HepG2 (cell line): ENCODE measurements around the gene HCFC1R1. TPM values are rescaled to one million over a fixed set of nuclear protein-coding genes. Genes with fewer than 3 reads are reported as not detected.

ENCODE experiments used
- CREM ChIP-seq, 2 experiments: sonication (generic) in 1 of 2; formaldehyde crosslinking in 1 of 2; IDR thresholded peaks; 2 replicates each; pipeline versions ENCODE4 v1.4.0 to v1.6.1; 2016 to 2020; ENCODE audit warnings: antibody characterized with exemption in 1 of 2, mild to moderate bottlenecking in 1 of 2, missing genetic modification reagents in 1 of 2
- MTF2 ChIP-seq: sonication (generic); formaldehyde crosslinking; IDR thresholded peaks from 2 replicates; pipeline ENCODE4 v1.5.0; 2020; ENCODE audit warnings: missing genetic modification reagents, borderline replicate concordance
- NFE2L1 ChIP-seq: sonication (generic); formaldehyde crosslinking; IDR thresholded peaks from 2 replicates; pipeline ENCODE4 v1.4.0; 2020; ENCODE audit warnings: missing genetic modification reagents, mild to moderate bottlenecking, borderline replicate concordance
- PHF21A ChIP-seq: sonication (generic); formaldehyde crosslinking; IDR thresholded peaks from 2 replicates; pipeline ENCODE4 v1.5.0; 2020; ENCODE audit warnings: mild to moderate bottlenecking, missing genetic modification reagents
- SNAPC4 ChIP-seq: sonication (generic); formaldehyde crosslinking; IDR thresholded peaks from 2 replicates; pipeline ENCODE4 v1.4.0; 2020; ENCODE audit warnings: mild to moderate bottlenecking, missing genetic modification reagents
- TEAD2 ChIP-seq: sonication (generic); formaldehyde crosslinking; IDR thresholded peaks from 2 replicates; pipeline ENCODE4 v1.9.0; 2021; ENCODE audit warnings: missing genetic modification reagents
- ZFP36 ChIP-seq: fragments of 150-350 bp; IDR thresholded peaks from 2 replicates; pipeline ENCODE4 v1.6.1; 2018; ENCODE audit warnings: borderline replicate concordance, low read length, low read depth; ENCODE audit not compliant: partially characterized antibody
- ZMYM4 ChIP-seq: sonication (generic); formaldehyde crosslinking; IDR thresholded peaks from 2 replicates; pipeline ENCODE4 v1.8.1; 2023; ENCODE audit warnings: mild to moderate bottlenecking, missing genetic modification reagents
- ZNF282 ChIP-seq: fragments of 450-650 bp; IDR thresholded peaks from 2 replicates; pipeline ENCODE4 v1.6.1; 2018; ENCODE audit not compliant: partially characterized antibody
- ZNF326 ChIP-seq: sonication (generic); formaldehyde crosslinking; IDR thresholded peaks from 2 replicates; pipeline ENCODE4 v1.4.0; 2020; ENCODE audit warnings: missing genetic modification reagents, borderline replicate concordance
- ZNF34 ChIP-seq: sonication (generic); formaldehyde crosslinking; IDR thresholded peaks from 2 replicates; pipeline ENCODE4 v1.4.0; 2020; ENCODE audit warnings: mild to moderate bottlenecking, missing genetic modification reagents, borderline replicate concordance
- ZNF343 ChIP-seq: sonication (generic); formaldehyde crosslinking; IDR thresholded peaks from 2 replicates; pipeline ENCODE4 v1.4.0; 2020; ENCODE audit warnings: mild to moderate bottlenecking, missing genetic modification reagents
- ZNF589 ChIP-seq: sonication (generic); formaldehyde crosslinking; conservative IDR thresholded peaks from 2 replicates; pipeline ENCODE4 v1.8.0; 2022; ENCODE audit warnings: mild to moderate bottlenecking, moderate library complexity, missing genetic modification reagents
- ZNF740 ChIP-seq: sonication (generic); formaldehyde crosslinking; IDR thresholded peaks from 2 replicates; pipeline ENCODE4 v1.4.0; 2020; ENCODE audit warnings: missing genetic modification reagents
- ZNF776 ChIP-seq: sonication (generic); formaldehyde crosslinking; IDR thresholded peaks from 2 replicates; pipeline ENCODE4 v1.4.0; 2020; ENCODE audit warnings: mild to moderate bottlenecking, missing genetic modification reagents
- ZSCAN25 ChIP-seq: sonication (generic); formaldehyde crosslinking; IDR thresholded peaks from 2 replicates; pipeline ENCODE4 v1.8.0; 2022; ENCODE audit warnings: mild to moderate bottlenecking, missing genetic modification reagents
- ZSCAN29 ChIP-seq: sonication (generic); formaldehyde crosslinking; conservative IDR thresholded peaks from 2 replicates; pipeline ENCODE4 v1.4.0; 2020; ENCODE audit warnings: mild to moderate bottlenecking, missing genetic modification reagents
- polyA plus RNA-seq, 8 experiments: library from polyadenylated mRNA; depleted of rRNA in 3 of 8; stranded (reverse) in 7 of 8; unstranded in 1 of 8; fragments of >200 nt; fragmentation: Illumina TruSeq in 4 of 8; extraction: Trizol in 4 of 8; gene quantifications; 2 replicates each; pipeline versions ENCODE4 v1.2.1 to v1.2.3, GENCODE V29; 2011 to 2016; ENCODE audit warnings: low read depth in 4 of 8, missing spikeins in 1 of 8, mixed read lengths in 1 of 8; ENCODE audit not compliant: insufficient read depth in 1 of 8
- total RNA-seq, 5 experiments: library from RNA; depleted of rRNA; stranded (reverse); fragments of >200 nt; fragmentation: Illumina TruSeq; extraction: Trizol; gene quantifications; 2 replicates each; pipeline ENCODE4 v1.2.3, GENCODE V29; 2016; ENCODE audit warnings: low read depth in 1 of 5
- TF ChIP-seq, protein P1 (sequence below): sonication (generic); formaldehyde crosslinking; IDR thresholded peaks from 2 replicates; pipeline ENCODE4 v1.8.0; 2022; ENCODE audit warnings: mild to moderate bottlenecking, missing genetic modification reagents; ENCODE audit not compliant: insufficient replicate concordance
- TF ChIP-seq, protein P2 (sequence below): sonication (generic); formaldehyde crosslinking; IDR thresholded peaks from 2 replicates; pipeline ENCODE4 v1.4.0; 2020; ENCODE audit warnings: low read depth, missing genetic modification reagents

Gene HCFC1R1
- total and polyA plus RNA-seq, 2 of the 13 experiments (the other 11 are each of a cell fraction or from before 2014, with no cell fraction given) = 13.8 to 16.1 TPM

GRCh38 chr16:3065069-3065741 lies 41.5 kb upstream of the HCFC1R1 start, which contains the start of gene IL32 (continued):
- TF ChIP-seq, protein P1, sequence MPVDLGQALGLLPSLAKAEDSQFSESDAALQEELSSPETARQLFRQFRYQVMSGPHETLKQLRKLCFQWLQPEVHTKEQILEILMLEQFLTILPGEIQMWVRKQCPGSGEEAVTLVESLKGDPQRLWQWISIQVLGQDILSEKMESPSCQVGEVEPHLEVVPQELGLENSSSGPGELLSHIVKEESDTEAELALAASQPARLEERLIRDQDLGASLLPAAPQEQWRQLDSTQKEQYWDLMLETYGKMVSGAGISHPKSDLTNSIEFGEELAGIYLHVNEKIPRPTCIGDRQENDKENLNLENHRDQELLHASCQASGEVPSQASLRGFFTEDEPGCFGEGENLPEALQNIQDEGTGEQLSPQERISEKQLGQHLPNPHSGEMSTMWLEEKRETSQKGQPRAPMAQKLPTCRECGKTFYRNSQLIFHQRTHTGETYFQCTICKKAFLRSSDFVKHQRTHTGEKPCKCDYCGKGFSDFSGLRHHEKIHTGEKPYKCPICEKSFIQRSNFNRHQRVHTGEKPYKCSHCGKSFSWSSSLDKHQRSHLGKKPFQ (CRISPR knock-in tag) = peak; percentile 84
- TF ChIP-seq, protein P2, sequence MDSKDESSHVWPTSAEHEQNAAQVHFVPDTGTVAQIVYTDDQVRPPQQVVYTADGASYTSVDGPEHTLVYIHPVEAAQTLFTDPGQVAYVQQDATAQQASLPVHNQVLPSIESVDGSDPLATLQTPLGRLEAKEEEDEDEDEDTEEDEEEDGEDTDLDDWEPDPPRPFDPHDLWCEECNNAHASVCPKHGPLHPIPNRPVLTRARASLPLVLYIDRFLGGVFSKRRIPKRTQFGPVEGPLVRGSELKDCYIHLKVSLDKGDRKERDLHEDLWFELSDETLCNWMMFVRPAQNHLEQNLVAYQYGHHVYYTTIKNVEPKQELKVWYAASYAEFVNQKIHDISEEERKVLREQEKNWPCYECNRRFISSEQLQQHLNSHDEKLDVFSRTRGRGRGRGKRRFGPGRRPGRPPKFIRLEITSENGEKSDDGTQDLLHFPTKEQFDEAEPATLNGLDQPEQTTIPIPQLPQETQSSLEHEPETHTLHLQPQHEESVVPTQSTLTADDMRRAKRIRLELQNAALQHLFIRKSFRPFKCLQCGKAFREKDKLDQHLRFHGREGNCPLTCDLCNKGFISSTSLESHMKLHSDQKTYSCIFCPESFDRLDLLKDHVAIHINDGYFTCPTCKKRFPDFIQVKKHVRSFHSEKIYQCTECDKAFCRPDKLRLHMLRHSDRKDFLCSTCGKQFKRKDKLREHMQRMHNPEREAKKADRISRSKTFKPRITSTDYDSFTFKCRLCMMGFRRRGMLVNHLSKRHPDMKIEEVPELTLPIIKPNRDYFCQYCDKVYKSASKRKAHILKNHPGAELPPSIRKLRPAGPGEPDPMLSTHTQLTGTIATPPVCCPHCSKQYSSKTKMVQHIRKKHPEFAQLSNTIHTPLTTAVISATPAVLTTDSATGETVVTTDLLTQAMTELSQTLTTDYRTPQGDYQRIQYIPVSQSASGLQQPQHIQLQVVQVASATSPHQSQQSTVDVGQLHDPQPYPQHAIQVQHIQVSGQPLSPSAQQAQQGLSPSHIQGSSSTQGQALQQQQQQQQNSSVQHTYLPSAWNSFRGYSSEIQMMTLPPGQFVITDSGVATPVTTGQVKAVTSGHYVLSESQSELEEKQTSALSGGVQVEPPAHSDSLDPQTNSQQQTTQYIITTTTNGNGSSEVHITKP (CRISPR knock-in tag) = peak; percentile 55; the same call in 1 of the 2 replicates
- TF ChIP-seq ZSCAN29 (no peak), SNAPC4 (CRISPR knock-in tag) (no peak), ZSCAN25 (CRISPR knock-in tag) (no peak), ZNF776 (CRISPR knock-in tag) (no peak), ZNF282 (no peak), ZNF589 (no peak; the same call in 1 of the 2 replicates), ZNF740 (no peak; the same call in 1 of the 2 replicates), ZNF34 (CRISPR knock-in tag) (no peak), ZMYM4 (CRISPR knock-in tag) (peak; percentile 16; the same call in 1 of the 2 replicates), ZFP36 (no peak), PHF21A (CRISPR knock-in tag) (peak; percentile 84), MTF2 (CRISPR knock-in tag) (no peak), CREM (IDR thresholded peaks at IDR 0.05) (peak; percentile 81), CREM (CRISPR knock-in tag; IDR thresholded peaks at IDR 0.05) (no peak), NFE2L1 (no peak), TEAD2 (CRISPR knock-in tag) (no peak), ZNF343 (CRISPR knock-in tag) (peak; percentile 59; the same call in 1 of the 2 replicates), ZNF326 (CRISPR knock-in tag) (no peak)
